ENCODE measurements around the gene NEMP2. TPM values are rescaled to one million over a fixed set of nuclear protein-coding genes. Genes with fewer than 3 reads are reported as not detected.
"Not testable (repeated sequence)": the region's sequence is repeated elsewhere in the genome, so short reads cannot be mapped to it uniquely, and the experiment has no call there.

Gene NEMP2
- total RNA-seq, 1 donor from 2014 or later = 0.43 TPM

GRCh38 chr2:190514676-190515075, 19.8 kb downstream of the NEMP2 start:
- Histone ChIP-seq H3K27me3 (no peaks in the 10 kb centered on the region), H3K4me3 (no peak overlapping the region), H3K4me1 (no peaks in the 10 kb centered on the region), H3K27ac (no peak overlapping the region), H3K9me3 (no peaks in the 10 kb centered on the region), H3K36me3 (no peaks in the 10 kb centered on the region)
- TF ChIP-seq CTCF (IDR thresholded peaks at IDR 0.05) = no peak
- intact Hi-C loops (cut with DNase I) = loop anchor here (5.0 kb wide), 1 partner anchor 427 kb away; no protein-coding TSS in a partner anchor
- DNase-seq (ENCODE audit: low spot score in 2 of 2) = no peak

- Histone ChIP-seq H3K4me1 (no peaks in the 10 kb centered on the region), H3K27me3 (no peaks in the 10 kb centered on the region), H3K27ac (no peak overlapping the region), H3K36me3 (no peaks in the 10 kb centered on the region), H3K4me3 (no peak overlapping the region), H3K9me3 (no peaks in the 10 kb centered on the region)
- TF ChIP-seq CTCF (IDR thresholded peaks at IDR 0.05) = no peak
- no peak for DNase-seq (ENCODE audit: low spot score in 2 of 2)
- intact Hi-C loops (cut with DNase I) = loop anchor here (5.0 kb wide), 1 partner anchor 427 kb away; no protein-coding TSS in a partner anchor
Observed at GRCh38 chr2:190513877-190514276, 20.6 kb downstream of the NEMP2 start.

GRCh38 chr2:190512539-190513095, 21.9 kb downstream of the NEMP2 start:
- intact Hi-C loops (cut with DNase I) = loop anchor here (5.0 kb wide), 1 partner anchor 425 kb away; no protein-coding TSS in a partner anchor

GRCh38 chr2:190511104-190511503, 23.4 kb downstream of the NEMP2 start:
- no peaks in the 10 kb centered on the region for H3K36me3 ChIP-seq
- H3K27me3 ChIP-seq = no peaks in the 10 kb centered on the region
- no peaks in the 10 kb centered on the region for H3K4me1 ChIP-seq
- intact Hi-C loops (cut with DNase I) = loop anchor here (5.0 kb wide), 1 partner anchor 424 kb away; no protein-coding TSS in a partner anchor
- DNase-seq (ENCODE audit: low spot score in 2 of 2) = no peak
- no peaks in the 10 kb centered on the region for H3K9me3 ChIP-seq
- TF ChIP-seq CTCF (IDR thresholded peaks at IDR 0.05) = peak; percentile 19 to 49 (median 28)
- H3K4me3 ChIP-seq = no peak overlapping the region
- H3K27ac ChIP-seq = no peak overlapping the region

More at GRCh38 chr2:190512539-190513095, 21.9 kb downstream of the NEMP2 start:
- no peak for TF ChIP-seq CTCF (IDR thresholded peaks at IDR 0.05)
- Histone ChIP-seq H3K9me3 (no peaks in the 10 kb centered on the region), H3K4me3 (no peak overlapping the region), H3K36me3 (no peaks in the 10 kb centered on the region), H3K27me3 (no peaks in the 10 kb centered on the region), H3K27ac (no peak overlapping the region), H3K4me1 (no peaks in the 10 kb centered on the region)
- no peak for DNase-seq (ENCODE audit: low spot score in 2 of 2)

GRCh38 chr2:190509895-190510294, 24.6 kb downstream of the NEMP2 start:
- H3K36me3 ChIP-seq; H3K4me3 ChIP-seq; H3K9me3 ChIP-seq; H3K4me1 ChIP-seq; H3K27me3 ChIP-seq; DNase-seq (ENCODE audit: low spot score in 2 of 2); H3K27ac ChIP-seq: not testable (repeated sequence)
- intact Hi-C loops (cut with DNase I) = loop anchor here (5.0 kb wide), 1 partner anchor 423 kb away; no protein-coding TSS in a partner anchor

GRCh38 chr2:190507135-190507534, 27.4 kb downstream of the NEMP2 start:
- H3K9me3 ChIP-seq = no peaks in the 10 kb centered on the region
- no peak overlapping the region for H3K27ac ChIP-seq

More at GRCh38 chr2:190507135-190507534, 27.4 kb downstream of the NEMP2 start:
- intact Hi-C loops (cut with DNase I) = no loop called here
- H3K27me3 ChIP-seq = no peaks in the 10 kb centered on the region
- no peak for TF ChIP-seq CTCF (IDR thresholded peaks at IDR 0.05)
- peaks cover 0 to 3% of the 10 kb centered on the region in 2 donors for H3K36me3 ChIP-seq
- no peak for DNase-seq (ENCODE audit: low spot score in 2 of 2)
- H3K4me3 ChIP-seq = no peak overlapping the region
- no peaks in the 10 kb centered on the region for H3K4me1 ChIP-seq
